GM19099 (cell line): ENCODE measurements around the gene CDCA4.

Experiments used
- POLR2A ChIP-seq: IDR thresholded peaks from 3 replicates; pipeline ENCODE4 v1.6.1; 2011; ENCODE audit warnings: low read depth; ENCODE audit not compliant: insufficient read length; ENCODE audit errors: extremely low read depth

The CDCA4 gene

DNA sequence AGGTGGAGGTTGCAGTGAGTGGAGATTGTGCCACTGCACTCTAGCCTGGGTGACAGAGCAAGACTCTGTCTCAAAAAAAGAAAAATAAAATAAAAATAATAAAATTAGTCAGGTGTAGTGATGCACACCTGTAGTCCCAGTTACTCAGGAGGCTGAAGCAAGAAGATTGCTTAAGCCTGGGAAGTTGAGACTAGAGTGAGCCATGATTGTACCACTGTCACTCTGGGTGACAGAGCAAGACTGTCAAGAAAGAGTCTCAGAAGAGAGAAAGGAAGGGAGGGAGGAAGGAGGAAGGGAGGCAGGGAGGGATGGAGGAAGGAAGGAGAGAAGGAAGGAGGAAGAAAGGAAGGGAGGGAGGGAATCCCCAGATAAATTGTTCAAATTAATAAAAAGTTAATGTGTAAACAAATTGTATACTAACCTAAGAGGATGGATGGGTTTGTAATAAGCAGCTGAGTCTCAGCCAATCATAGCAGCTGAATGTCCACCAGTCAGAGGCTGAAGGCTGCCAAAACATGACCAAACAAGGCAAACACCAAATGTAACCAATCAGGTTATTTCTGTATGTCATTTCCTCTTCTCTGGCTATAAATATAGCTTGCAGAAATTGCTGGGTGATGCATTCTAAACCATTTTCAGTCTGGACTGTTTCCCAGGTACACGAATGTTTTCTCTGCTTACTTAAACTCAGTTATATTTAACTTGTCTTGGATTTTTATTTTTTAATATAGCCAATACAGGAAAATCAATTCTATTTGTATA is 6.1 kb upstream of the CDCA4 start:
- peak; percentile 60 for TF ChIP-seq POLR2A

DNA sequence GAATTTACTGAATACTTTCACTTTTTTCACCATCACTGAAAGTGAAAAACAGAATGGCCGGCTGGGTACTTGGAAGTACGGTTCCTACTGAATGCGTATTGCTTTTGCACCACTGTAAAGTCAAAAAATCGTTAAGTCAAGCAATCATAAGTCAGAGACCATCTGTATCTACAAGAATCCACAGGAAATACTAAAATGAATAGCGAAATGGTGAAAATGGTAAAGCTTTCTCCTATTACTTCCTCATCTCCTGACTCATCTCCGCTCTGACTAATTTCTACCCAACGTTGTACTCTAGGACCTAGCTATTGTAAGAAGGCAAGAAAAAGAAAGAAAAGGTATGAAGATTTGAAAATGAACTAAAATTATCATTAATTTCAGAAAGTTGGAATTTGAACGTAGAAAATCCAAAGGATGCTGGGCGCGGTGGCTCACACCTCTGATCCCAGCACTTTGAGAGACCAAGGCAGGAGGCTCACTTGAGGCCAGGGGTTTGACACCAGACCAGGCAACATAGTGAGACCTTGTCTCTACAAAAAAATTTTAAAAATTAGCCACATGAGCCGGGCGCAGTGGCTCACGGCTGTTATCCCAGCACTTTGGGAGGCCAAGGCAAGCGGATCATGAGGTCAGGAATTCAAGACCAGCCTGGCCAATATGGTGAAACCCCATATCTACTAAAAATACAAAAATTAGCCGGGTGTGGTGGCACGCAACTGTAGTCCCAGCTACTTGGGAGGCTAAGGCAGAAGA is 5.3 kb upstream of the CDCA4 start:
- no peak for TF ChIP-seq POLR2A

DNA sequence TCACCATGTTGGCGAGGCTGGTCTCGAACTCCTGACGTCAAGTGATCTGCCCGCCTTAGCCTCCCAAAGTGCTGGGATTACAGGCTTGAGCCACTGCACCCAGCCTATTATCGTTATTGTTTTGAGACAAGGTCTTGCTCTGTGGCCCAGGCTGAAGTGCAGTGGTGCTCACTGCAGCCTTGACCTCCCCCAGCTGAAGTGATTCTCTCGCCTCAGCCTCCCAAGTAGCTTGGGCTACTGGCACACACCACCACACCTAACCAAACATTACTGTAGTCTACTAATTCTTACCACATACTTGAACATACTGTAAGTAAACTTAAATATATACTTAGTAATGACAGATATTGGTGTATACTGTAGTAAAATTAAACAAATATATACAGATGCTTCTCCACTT is 4.5 kb upstream of the CDCA4 start:
- no peak for TF ChIP-seq POLR2A

GRCh38 chr14:105023791-105024480 is 3.1 kb upstream of the CDCA4 start:
- TF ChIP-seq POLR2A = no peak

DNA sequence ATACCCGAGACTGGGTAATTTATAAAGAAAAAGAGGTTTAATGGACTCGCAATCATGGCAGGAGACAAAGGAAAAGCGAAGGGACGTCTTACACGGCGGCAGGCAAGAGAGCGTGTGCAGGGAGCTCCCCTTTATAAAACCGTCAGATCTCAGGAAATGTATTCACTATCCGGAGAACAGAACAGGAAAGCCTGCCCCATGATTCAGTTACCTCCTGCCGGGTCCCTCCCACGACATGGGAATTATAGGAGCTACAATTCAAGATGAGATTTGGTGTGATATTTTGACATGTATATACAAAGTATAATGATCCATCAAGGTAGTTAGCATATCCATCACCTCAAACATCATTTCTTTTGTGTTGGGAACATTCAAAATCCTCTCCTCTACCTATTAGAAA is 2.3 kb upstream of the CDCA4 start:
- TF ChIP-seq POLR2A = no peak

DNA sequence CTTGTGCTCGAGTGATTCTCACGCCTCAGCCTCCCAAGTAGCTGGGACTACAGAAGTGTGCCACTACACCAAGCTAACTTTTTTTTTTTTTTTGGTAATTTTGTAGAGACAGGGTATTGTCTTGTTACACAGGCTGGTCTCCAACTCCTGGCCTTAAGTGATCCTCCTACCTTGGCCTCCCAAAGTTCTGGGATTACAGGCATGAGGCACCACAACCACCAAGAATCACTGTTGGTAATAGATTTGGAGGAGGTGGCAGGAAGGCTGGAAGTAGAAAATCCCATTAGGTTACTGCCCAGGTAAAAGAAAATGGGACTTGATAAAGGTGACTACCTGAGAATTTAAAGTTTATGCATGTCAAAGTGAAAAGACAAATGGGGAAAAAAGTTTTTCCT is 1.4 kb upstream of the CDCA4 start:
- no peak for TF ChIP-seq POLR2A

DNA sequence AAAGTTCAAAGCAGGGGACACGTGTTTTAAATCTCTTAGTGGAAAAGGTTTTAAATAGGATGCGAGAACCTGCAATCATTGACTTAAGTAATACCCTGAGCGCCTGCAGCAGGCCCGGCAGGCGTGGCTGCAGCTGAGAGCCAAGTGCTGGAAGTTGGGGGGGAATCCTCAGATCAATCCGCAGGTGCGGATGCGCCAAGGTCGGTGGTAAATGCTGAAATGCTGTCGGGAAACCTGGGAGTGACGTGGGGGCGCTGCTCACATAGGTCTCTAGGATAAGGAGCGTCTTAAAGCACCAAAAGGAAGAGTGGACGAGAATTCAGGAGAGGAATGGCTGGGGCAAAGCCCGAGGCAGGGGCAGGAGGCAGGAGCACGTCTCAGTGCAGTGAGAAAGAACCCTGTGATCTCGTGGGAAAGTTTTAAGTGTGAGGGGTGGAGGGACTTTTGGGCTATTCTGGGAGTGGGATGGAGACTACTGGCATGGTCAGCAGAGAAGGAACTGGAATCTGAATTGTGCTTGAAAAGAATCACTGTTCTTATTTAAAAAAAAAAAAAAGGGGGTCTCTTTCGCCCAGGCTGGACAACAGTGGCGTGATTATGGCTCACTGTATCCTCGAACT is 883 bp upstream of the CDCA4 start:
- no peak for TF ChIP-seq POLR2A

DNA sequence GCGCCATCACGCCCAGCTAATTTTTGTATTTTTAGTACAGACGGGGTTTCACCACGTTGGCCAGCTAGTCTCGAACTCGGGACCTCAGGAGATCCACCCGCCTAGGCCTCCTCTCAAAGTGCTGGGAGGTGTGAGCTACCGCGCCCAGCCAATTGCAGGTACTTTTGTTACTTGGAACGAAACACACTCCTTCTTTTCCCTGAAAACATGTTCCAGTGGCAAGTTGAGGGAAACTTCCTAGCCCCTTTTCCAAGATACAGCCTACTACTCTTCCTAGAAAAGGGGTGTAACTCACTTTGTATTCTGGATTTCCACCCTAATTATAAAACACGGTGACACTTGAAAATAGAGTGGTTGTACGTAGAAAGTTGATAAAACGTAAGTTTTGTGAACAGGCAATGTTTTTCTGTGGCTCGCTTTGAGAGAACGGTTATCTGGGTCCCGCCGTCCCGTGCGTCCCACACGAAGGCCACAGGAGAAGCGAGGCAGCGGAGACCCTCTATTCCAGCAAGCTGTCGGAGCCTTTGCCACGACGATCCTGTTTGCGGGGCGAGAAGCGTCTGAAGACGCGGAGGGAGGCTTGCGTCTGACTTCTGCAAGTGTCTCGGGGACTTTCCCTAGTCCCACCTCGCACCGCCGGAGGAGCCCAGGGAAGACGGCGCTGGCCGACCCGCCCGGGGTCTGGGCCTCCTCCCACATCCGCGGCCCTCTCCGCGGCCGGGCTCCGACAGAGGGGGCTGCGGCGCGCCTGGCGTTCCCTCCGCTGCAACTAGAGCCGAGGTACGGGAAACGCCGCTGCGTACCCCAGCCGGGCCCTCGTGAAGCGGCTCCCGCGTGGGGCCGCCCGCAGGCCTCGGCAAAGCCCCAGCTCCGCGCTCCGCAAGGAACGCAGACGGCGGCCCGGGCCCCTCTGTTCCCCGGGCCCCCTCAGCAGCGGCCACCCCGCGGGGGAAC is 745 bp downstream of the CDCA4 start:
- TF ChIP-seq POLR2A = no peak

DNA sequence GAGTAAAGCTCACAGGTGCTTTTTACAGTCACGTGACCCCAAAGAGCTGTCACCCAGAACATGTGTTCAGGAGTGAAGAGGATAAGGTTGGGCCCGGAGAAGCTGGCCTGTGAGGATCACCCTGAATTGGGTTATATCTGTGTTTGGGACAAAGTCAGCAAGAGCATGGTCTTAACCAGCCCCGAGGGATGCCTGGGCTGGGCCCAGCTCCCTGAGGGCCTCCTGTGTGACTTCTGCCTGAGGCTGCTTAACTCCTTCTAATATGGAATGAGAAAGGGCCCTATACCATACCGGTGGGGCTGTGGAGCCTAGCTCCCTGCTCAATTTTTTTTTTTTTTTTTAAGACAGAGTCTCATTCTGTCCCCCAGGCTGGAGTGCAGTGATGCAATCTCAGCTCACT is 2.5 kb downstream of the CDCA4 start:
- no peak for TF ChIP-seq POLR2A

- no peak for TF ChIP-seq POLR2A
Measured at GRCh38 chr14:105015905-105016304, 5.0 kb downstream of the CDCA4 start.

GRCh38 chr14:105015242-105015641 is 5.6 kb downstream of the CDCA4 start:
- no peak for TF ChIP-seq POLR2A

GRCh38 chr14:105014631-105015030 is 6.3 kb downstream of the CDCA4 start:
- no peak for TF ChIP-seq POLR2A

GRCh38 chr14:105014032-105014431 is 6.9 kb downstream of the CDCA4 start:
- TF ChIP-seq POLR2A = no peak

- no peak for TF ChIP-seq POLR2A
Measured at GRCh38 chr14:105013150-105013785, 7.6 kb downstream of the CDCA4 start.
